Retinal pigment epithelial cell (primary cell): ENCODE results near the gene TRIO.

Source experiments
- DNase-seq: peaks from one replicate; pipeline ENCODE4 v3.0.0-alpha.2; 2010; ENCODE audit warnings: low read depth
- H3K4me3 ChIP-seq: 2 replicates; pipeline ENCODE4 v1.5.1; 2011; ENCODE audit warnings: mild to moderate bottlenecking, low read length, control low read depth, moderate library complexity
- TF ChIP-seq, protein P1 (sequence below): conservative IDR thresholded peaks from 2 replicates; pipeline ENCODE4 v1.5.1; 2011; ENCODE audit warnings: low read depth, low read length, control low read depth, inconsistent platforms

The TRIO gene

GRCh38 chr5:14483504-14484157 lies 340.5 kb downstream of the TRIO start:
- no peak overlapping the region for H3K4me3 ChIP-seq
- TF ChIP-seq, protein P1, sequence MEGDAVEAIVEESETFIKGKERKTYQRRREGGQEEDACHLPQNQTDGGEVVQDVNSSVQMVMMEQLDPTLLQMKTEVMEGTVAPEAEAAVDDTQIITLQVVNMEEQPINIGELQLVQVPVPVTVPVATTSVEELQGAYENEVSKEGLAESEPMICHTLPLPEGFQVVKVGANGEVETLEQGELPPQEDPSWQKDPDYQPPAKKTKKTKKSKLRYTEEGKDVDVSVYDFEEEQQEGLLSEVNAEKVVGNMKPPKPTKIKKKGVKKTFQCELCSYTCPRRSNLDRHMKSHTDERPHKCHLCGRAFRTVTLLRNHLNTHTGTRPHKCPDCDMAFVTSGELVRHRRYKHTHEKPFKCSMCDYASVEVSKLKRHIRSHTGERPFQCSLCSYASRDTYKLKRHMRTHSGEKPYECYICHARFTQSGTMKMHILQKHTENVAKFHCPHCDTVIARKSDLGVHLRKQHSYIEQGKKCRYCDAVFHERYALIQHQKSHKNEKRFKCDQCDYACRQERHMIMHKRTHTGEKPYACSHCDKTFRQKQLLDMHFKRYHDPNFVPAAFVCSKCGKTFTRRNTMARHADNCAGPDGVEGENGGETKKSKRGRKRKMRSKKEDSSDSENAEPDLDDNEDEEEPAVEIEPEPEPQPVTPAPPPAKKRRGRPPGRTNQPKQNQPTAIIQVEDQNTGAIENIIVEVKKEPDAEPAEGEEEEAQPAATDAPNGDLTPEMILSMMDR = no peak
- DNase-seq = no peak

GRCh38 chr5:14486486-14486885 lies 343.3 kb downstream of the TRIO start:
- no peak overlapping the region for H3K4me3 ChIP-seq
- DNase-seq = no peak
- TF ChIP-seq, protein P1 = no peak

- DNase-seq = no peak
- TF ChIP-seq, protein P1 = no peak
- no peak overlapping the region for H3K4me3 ChIP-seq
These were observed 344.1 kb downstream of the TRIO start for GRCh38 chr5:14486996-14487896.

GRCh38 chr5:14487897-14488570 lies 344.9 kb downstream of the TRIO start:
- DNase-seq = no peak
- TF ChIP-seq, protein P1 = no peak
- no peak overlapping the region for H3K4me3 ChIP-seq

DNA sequence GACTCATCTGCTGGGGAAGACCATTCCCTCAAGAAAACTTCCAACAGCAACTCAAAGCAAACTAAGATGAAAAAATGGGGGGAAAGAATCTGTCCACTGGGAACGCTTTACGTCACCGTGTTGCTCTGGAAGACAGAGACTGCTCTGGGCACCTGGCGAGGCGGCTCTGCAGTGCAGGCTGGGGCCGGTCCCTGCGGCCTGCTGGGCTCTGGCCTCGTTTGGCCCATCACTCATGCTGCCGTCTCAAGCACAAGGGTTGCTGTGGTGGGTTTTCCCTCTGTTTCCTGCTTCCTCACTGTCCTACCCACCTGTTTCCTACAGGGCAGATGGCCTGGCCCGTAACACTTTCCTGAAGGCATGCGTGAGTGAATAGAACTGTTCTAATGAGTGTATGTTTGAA lies 345.6 kb downstream of the TRIO start:
- no peak for DNase-seq
- TF ChIP-seq, protein P1 = no peak
- no peak overlapping the region for H3K4me3 ChIP-seq

DNA sequence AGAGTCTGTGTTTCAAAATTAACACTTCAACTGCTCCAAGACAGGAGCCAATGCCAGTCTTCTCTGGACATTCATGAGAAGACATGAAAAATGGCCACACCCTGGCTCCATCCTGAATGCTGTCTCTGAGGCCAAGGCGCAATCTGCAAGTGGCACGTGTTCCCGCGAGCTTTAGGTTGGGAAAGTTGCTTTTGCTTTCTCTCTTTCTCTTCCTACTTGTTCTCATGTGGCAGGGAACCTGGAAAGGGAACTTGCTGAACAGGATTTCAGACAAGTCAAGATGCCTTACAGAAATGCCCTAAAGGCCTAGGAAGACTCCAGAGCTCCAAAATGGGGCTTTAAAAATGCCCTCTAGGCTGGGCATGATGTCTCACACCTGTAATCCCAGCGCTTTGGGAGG lies 346.5 kb downstream of the TRIO start:
- no peak for DNase-seq
- no peak overlapping the region for H3K4me3 ChIP-seq
- TF ChIP-seq, protein P1 = no peak
